Endodermal cell (in vitro differentiated cells): ENCODE results near the gene ZNF679. TPM values are rescaled to one million over a fixed set of nuclear protein-coding genes. Genes with fewer than 3 reads are reported as not detected.

ENCODE experiments used
- DNase-seq: peaks from one replicate; pipeline ENCODE4 v3.0.0-alpha.2; 2017
- H3K27ac ChIP-seq: 2 replicates; pipeline ENCODE4 v1.5.1; 2013; ENCODE audit warnings: mild to moderate bottlenecking, low read depth, low read length, moderate library complexity
- H3K27me3 ChIP-seq: 2 replicates; pipeline ENCODE4 v1.6.1; 2013; ENCODE audit warnings: mild to moderate bottlenecking, low read length, moderate library complexity; ENCODE audit not compliant: insufficient read depth, control insufficient read depth, poor library complexity, severe bottlenecking
- H3K36me3 ChIP-seq: 2 replicates; pipeline ENCODE4 v1.7.0; 2013; ENCODE audit warnings: mild to moderate bottlenecking, low read length, moderate library complexity; ENCODE audit not compliant: control insufficient read depth, insufficient read depth
- H3K4me1 ChIP-seq: one replicate; pipeline ENCODE4 v1.7.0; 2013; ENCODE audit warnings: low read length; ENCODE audit not compliant: control insufficient read depth, insufficient read depth
- H3K4me3 ChIP-seq: 2 replicates; pipeline ENCODE4 v1.5.1; 2013; ENCODE audit warnings: mild to moderate bottlenecking, low read length, moderate library complexity
- H3K9ac ChIP-seq: 2 replicates; pipeline ENCODE4 v1.6.1; 2013; ENCODE audit warnings: mild to moderate bottlenecking, low read length, moderate library complexity; ENCODE audit not compliant: poor library complexity, severe bottlenecking; ENCODE audit errors: extremely low read depth
- H3K9me3 ChIP-seq: 2 replicates; pipeline ENCODE4 v1.6.1; 2013; ENCODE audit warnings: mild to moderate bottlenecking, low read length, moderate library complexity; ENCODE audit not compliant: control insufficient read depth
- H3K27ac Mint-ChIP-seq: 2 replicates; pipeline ENCODE4 v1.8.0; 2020; ENCODE audit warnings: mixed read lengths
- H3K27me3 Mint-ChIP-seq: 2 replicates; pipeline ENCODE4 v1.8.0; 2021; ENCODE audit warnings: mild to moderate bottlenecking, mixed read lengths; ENCODE audit not compliant: insufficient read depth
- H3K36me3 Mint-ChIP-seq: 2 replicates; pipeline ENCODE4 v1.8.0; 2020; ENCODE audit warnings: low read depth, mixed read lengths
- H3K4me1 Mint-ChIP-seq: 2 replicates; pipeline ENCODE4 v1.8.0; 2020; ENCODE audit warnings: mixed read lengths
- H3K4me3 Mint-ChIP-seq: 2 replicates; pipeline ENCODE4 v1.8.0; 2020; ENCODE audit warnings: mild to moderate bottlenecking, moderate library complexity, mixed read lengths
- H3K9me3 Mint-ChIP-seq: 2 replicates; pipeline ENCODE4 v1.8.0; 2020; ENCODE audit warnings: mild to moderate bottlenecking, mixed read lengths
- CTCF ChIP-seq: fragments of 200-600 bp; sonication (generic); conservative IDR thresholded peaks from 2 replicates; pipeline ENCODE4 v1.5.0; 2021; ENCODE audit warnings: antibody characterized with exemption, mild to moderate bottlenecking
- WGBS, 2 experiments: methylation state at CpG; one replicate each; pipeline versions ENCODE4 v1.1.5 to v1.1.7; 2013; ENCODE audit warnings: missing lambda C conversion rate in 2 of 2, mixed read lengths in 1 of 2; ENCODE audit not compliant: insufficient coverage in 1 of 2, insufficient read length in 1 of 2; 5-methylcytosine and 5-hydroxymethylcytosine counted together
- total RNA-seq, 2 donors: library from RNA; stranded (reverse); fragmentation: NEBNext Ultra II Directional in 1 of 2; extraction: Animal tissue kit (Norgen Biotek cat#: 25700) in 1 of 2; gene quantifications; 2 replicates in 1 of 2; 3 replicates in 1 of 2; pipeline ENCODE4 v1.2.1, GENCODE V29; 2021

The ZNF679 gene
- total RNA-seq, 2 donors from 2014 or later = not detected

GRCh38 chr7:64300641-64301405 is 72.5 kb downstream of the ZNF679 start:
- H3K4me1 ChIP-seq = no peaks in the 10 kb centered on the region
- peaks cover 94% of the 10 kb centered on the region for H3K9me3 Mint-ChIP-seq
- H3K9ac ChIP-seq = no peak overlapping the region
- H3K4me3 Mint-ChIP-seq = no peak overlapping the region
- peaks cover 49% of the 10 kb centered on the region for H3K9me3 ChIP-seq
- H3K4me3 ChIP-seq = no peak overlapping the region
- H3K27ac ChIP-seq = no peak overlapping the region
- 76 to 79% methylated on average over 5 to 9 of the region's 9 CpGs for WGBS, 2 experiments
- no peak for DNase-seq
- H3K27me3 Mint-ChIP-seq = no peaks in the 10 kb centered on the region
- TF ChIP-seq CTCF = no peak
- H3K27me3 ChIP-seq = no peaks in the 10 kb centered on the region
- no peak overlapping the region for H3K27ac Mint-ChIP-seq
- no peaks in the 10 kb centered on the region for H3K36me3 ChIP-seq
- no peaks in the 10 kb centered on the region for H3K36me3 Mint-ChIP-seq
- no peaks in the 10 kb centered on the region for H3K4me1 Mint-ChIP-seq

- Mint-ChIP-seq H3K27ac (no peak overlapping the region), H3K4me3 (no peak overlapping the region), H3K27me3 (no peaks in the 10 kb centered on the region), H3K36me3 (no peaks in the 10 kb centered on the region), H3K4me1 (no peaks in the 10 kb centered on the region), H3K9me3 (peaks cover 88% of the 10 kb centered on the region)
- Histone ChIP-seq H3K4me1 (no peaks in the 10 kb centered on the region), H3K27ac (no peak overlapping the region), H3K9ac (peak overlapping the region; percentile 54), H3K9me3 (peaks cover 14% of the 10 kb centered on the region), H3K4me3 (peak overlapping the region; percentile 78), H3K36me3 (no peaks in the 10 kb centered on the region), H3K27me3 (no peaks in the 10 kb centered on the region)
- 37 to 52% methylated on average over 26 to 33 of the region's 33 CpGs for WGBS, 2 experiments
- TF ChIP-seq CTCF = no peak
- no peak for DNase-seq
Measured at GRCh38 chr7:64307254-64308015, 79.2 kb downstream of the ZNF679 start.

GRCh38 chr7:64308016-64308270 is 79.7 kb downstream of the ZNF679 start:
- Histone ChIP-seq H3K36me3 (no peaks in the 10 kb centered on the region), H3K4me3 (peak overlapping the region; percentile 78), H3K27me3 (no peaks in the 10 kb centered on the region), H3K27ac (no peak overlapping the region), H3K9me3 (peaks cover 19% of the 10 kb centered on the region), H3K9ac (peak overlapping the region; percentile 54), H3K4me1 (no peaks in the 10 kb centered on the region)
- Mint-ChIP-seq H3K4me1 (no peaks in the 10 kb centered on the region), H3K4me3 (no peak overlapping the region), H3K9me3 (peaks cover 91% of the 10 kb centered on the region), H3K27me3 (no peaks in the 10 kb centered on the region), H3K36me3 (no peaks in the 10 kb centered on the region), H3K27ac (no peak overlapping the region)
- 75 to 100% methylated on average over 1 to 7 of the region's 7 CpGs for WGBS, 2 experiments
- no peak for TF ChIP-seq CTCF
- no peak for DNase-seq
